ENCODE data around the gene POR. TPM values are rescaled to one million over a fixed set of nuclear protein-coding genes. Genes with fewer than 3 reads are reported as not detected.

The POR gene
- total and polyA plus RNA-seq, 2 of the 13 experiments (the other 11 are each of a cell fraction or from before 2014, with no cell fraction given), result 145 to 266 TPM

DNA sequence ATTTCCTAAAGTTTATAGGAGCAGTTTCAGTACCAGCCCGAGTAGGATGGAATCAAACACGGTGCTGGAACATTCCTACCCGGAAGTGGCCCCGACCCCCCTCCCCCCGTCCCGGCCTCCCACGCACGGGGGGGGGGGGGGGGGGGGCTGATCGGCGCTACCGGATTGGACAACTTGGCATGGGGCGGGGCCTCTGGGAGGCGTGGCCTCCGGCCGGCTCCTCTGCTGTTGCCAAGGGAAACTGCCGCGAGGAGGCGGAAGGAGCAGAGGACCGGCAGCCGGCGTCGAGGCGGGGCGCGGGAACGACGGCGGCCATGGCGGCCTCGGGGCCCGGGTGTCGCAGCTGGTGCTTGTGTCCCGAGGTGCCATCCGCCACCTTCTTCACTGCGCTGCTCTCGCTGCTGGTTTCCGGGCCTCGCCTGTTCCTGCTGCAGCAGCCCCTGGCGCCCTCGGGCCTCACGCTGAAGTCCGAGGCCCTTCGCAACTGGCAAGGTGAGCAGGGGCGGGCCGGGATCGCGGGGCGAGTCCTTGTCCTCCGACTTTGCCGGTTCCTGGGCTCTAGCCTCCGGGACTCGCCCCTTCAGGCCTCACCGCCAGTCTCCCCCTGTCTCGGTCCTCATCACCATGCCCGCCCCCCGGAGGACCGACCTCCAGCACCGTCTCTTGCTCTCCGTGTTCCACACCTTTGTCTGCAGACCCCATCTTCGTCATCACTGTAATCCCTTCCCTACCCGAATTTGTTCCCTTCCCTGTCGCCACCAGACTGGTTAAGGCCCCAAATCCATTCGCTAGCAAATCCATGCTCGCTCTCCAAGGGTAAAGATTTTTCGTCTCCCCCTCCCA lies 36.0 kb upstream of the POR start, which contains the start of gene RHBDD2 (continued):
- TF ChIP-seq RARG (CRISPR knock-in tag; IDR thresholded peaks at IDR 0.05; ENCODE audit: low read depth), result no peak
- TF ChIP-seq ZNF207 (IDR thresholded peaks at IDR 0.05; ENCODE audit: borderline replicate concordance), result no peak
- peak; percentile 53; the same call in 1 of the 2 replicates for TF ChIP-seq NCOA1 (CRISPR knock-in tag; IDR thresholded peaks at IDR 0.05)
- no peak for TF ChIP-seq ZNF484 (CRISPR knock-in tag; IDR thresholded peaks at IDR 0.05; ENCODE audit: borderline replicate concordance, low read depth)
- TF ChIP-seq CENPT (CRISPR knock-in tag; IDR thresholded peaks at IDR 0.05; ENCODE audit: low read depth), result 0 out of 2 replicates have a peak, but pooled peaks have one; percentile 81
- TF ChIP-seq, protein P1, sequence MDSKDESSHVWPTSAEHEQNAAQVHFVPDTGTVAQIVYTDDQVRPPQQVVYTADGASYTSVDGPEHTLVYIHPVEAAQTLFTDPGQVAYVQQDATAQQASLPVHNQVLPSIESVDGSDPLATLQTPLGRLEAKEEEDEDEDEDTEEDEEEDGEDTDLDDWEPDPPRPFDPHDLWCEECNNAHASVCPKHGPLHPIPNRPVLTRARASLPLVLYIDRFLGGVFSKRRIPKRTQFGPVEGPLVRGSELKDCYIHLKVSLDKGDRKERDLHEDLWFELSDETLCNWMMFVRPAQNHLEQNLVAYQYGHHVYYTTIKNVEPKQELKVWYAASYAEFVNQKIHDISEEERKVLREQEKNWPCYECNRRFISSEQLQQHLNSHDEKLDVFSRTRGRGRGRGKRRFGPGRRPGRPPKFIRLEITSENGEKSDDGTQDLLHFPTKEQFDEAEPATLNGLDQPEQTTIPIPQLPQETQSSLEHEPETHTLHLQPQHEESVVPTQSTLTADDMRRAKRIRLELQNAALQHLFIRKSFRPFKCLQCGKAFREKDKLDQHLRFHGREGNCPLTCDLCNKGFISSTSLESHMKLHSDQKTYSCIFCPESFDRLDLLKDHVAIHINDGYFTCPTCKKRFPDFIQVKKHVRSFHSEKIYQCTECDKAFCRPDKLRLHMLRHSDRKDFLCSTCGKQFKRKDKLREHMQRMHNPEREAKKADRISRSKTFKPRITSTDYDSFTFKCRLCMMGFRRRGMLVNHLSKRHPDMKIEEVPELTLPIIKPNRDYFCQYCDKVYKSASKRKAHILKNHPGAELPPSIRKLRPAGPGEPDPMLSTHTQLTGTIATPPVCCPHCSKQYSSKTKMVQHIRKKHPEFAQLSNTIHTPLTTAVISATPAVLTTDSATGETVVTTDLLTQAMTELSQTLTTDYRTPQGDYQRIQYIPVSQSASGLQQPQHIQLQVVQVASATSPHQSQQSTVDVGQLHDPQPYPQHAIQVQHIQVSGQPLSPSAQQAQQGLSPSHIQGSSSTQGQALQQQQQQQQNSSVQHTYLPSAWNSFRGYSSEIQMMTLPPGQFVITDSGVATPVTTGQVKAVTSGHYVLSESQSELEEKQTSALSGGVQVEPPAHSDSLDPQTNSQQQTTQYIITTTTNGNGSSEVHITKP (CRISPR knock-in tag; IDR thresholded peaks at IDR 0.05; ENCODE audit: low read depth), result no peak; the same call in 1 of the 2 replicates
- TF ChIP-seq SMAD1 (CRISPR knock-in tag; IDR thresholded peaks at IDR 0.05; ENCODE audit: borderline replicate concordance, low read depth), result no peak; the same call in 1 of the 2 replicates
- TF ChIP-seq WIZ (CRISPR knock-in tag; IDR thresholded peaks at IDR 0.05), result peak; percentile 67; the same call in 1 of the 2 replicates
- TF ChIP-seq ZNF576 (CRISPR knock-in tag; IDR thresholded peaks at IDR 0.05), result no peak
- no peak for TF ChIP-seq MEF2D (CRISPR knock-in tag; IDR thresholded peaks at IDR 0.05)
- TF ChIP-seq ZNF782 (CRISPR knock-in tag; IDR thresholded peaks at IDR 0.05; ENCODE audit: borderline replicate concordance), result peak; percentile 88; the same call in 1 of the 2 replicates
- TF ChIP-seq USF2 (IDR thresholded peaks at IDR 0.05; ENCODE audit: low read depth, low read length), result no peak
- TF ChIP-seq USF2 (CRISPR knock-in tag; IDR thresholded peaks at IDR 0.05; ENCODE audit: borderline replicate concordance), result no peak
- TF ChIP-seq TSC22D2 (CRISPR knock-in tag; IDR thresholded peaks at IDR 0.05; ENCODE audit: borderline replicate concordance), result no peak; the same call in 1 of the 2 replicates
- no peak for TF ChIP-seq ATF5 (CRISPR knock-in tag; IDR thresholded peaks at IDR 0.05; ENCODE audit: low read depth)
- TF ChIP-seq, protein P2, sequence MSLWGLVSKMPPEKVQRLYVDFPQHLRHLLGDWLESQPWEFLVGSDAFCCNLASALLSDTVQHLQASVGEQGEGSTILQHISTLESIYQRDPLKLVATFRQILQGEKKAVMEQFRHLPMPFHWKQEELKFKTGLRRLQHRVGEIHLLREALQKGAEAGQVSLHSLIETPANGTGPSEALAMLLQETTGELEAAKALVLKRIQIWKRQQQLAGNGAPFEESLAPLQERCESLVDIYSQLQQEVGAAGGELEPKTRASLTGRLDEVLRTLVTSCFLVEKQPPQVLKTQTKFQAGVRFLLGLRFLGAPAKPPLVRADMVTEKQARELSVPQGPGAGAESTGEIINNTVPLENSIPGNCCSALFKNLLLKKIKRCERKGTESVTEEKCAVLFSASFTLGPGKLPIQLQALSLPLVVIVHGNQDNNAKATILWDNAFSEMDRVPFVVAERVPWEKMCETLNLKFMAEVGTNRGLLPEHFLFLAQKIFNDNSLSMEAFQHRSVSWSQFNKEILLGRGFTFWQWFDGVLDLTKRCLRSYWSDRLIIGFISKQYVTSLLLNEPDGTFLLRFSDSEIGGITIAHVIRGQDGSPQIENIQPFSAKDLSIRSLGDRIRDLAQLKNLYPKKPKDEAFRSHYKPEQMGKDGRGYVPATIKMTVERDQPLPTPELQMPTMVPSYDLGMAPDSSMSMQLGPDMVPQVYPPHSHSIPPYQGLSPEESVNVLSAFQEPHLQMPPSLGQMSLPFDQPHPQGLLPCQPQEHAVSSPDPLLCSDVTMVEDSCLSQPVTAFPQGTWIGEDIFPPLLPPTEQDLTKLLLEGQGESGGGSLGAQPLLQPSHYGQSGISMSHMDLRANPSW (CRISPR knock-in tag; IDR thresholded peaks at IDR 0.05; ENCODE audit: borderline replicate concordance), result no peak
- no peak for TF ChIP-seq MBD4 (IDR thresholded peaks at IDR 0.05; ENCODE audit: borderline replicate concordance, low read length)
